Astrocyte (in vitro differentiated cells and primary cell): ENCODE results near the gene MYO15A. TPM values are rescaled to one million over a fixed set of nuclear protein-coding genes. Genes with fewer than 3 reads are reported as not detected.

ENCODE experiments used
- DNase-seq: peaks from one replicate; pipeline ENCODE4 v3.0.0-alpha.2; 2010; ENCODE audit warnings: low read depth
- FAIRE-seq: peaks from 2 replicates; lab custom pipeline; 2011; peaks lifted over from hg19 to GRCh38; lab: Jason Lieb, UNC
- H2AFZ ChIP-seq: 2 replicates; pipeline ENCODE4 v1.6.0; 2012; ENCODE audit warnings: low read depth, low read length, inconsistent platforms
- H3K27ac ChIP-seq: 2 replicates; pipeline ENCODE4 v1.5.1; 2011; ENCODE audit warnings: low read depth, low read length, inconsistent platforms
- H3K27me3 ChIP-seq: 2 replicates; pipeline ENCODE4 v1.6.0; 2011; ENCODE audit warnings: low read length, inconsistent platforms; ENCODE audit not compliant: insufficient read depth
- H3K36me3 ChIP-seq: 2 replicates; pipeline ENCODE4 v1.5.1; 2011; ENCODE audit warnings: low read length, inconsistent platforms; ENCODE audit not compliant: insufficient read depth
- H3K4me1 ChIP-seq: 2 replicates; pipeline ENCODE4 v1.5.1; 2011; ENCODE audit warnings: low read length, inconsistent platforms; ENCODE audit not compliant: insufficient read depth
- H3K4me2 ChIP-seq: 2 replicates; pipeline ENCODE4 v1.6.0; 2012; ENCODE audit warnings: low read length, inconsistent platforms
- H3K4me3 ChIP-seq: 2 replicates; pipeline ENCODE4 v1.5.1; 2011; ENCODE audit warnings: low read depth, mild to moderate bottlenecking, low read length, inconsistent platforms; ENCODE audit not compliant: insufficient read depth
- H3K79me2 ChIP-seq: 2 replicates; pipeline ENCODE4 v1.6.0; 2012; ENCODE audit warnings: mild to moderate bottlenecking, low read length, inconsistent platforms; ENCODE audit not compliant: insufficient read depth
- H3K9ac ChIP-seq: 2 replicates; pipeline ENCODE4 v1.6.0; 2012; ENCODE audit warnings: mild to moderate bottlenecking, low read length, inconsistent platforms
- H3K9me3 ChIP-seq: 2 replicates; pipeline ENCODE4 v1.5.1; 2012; ENCODE audit warnings: low read depth, mild to moderate bottlenecking, low read length, inconsistent platforms; ENCODE audit not compliant: insufficient read depth
- H4K20me1 ChIP-seq: 2 replicates; pipeline ENCODE4 v1.6.0; 2012; ENCODE audit warnings: low read length, inconsistent platforms; ENCODE audit not compliant: insufficient read depth
- H3K27ac Mint-ChIP-seq: one replicate; pipeline ENCODE4 v1.8.0; 2021; ENCODE audit warnings: mild to moderate bottlenecking, mixed read lengths; ENCODE audit not compliant: unreplicated experiment
- H3K27me3 Mint-ChIP-seq: one replicate; pipeline ENCODE4 v1.8.0; 2021; ENCODE audit warnings: low read depth, mixed read lengths; ENCODE audit not compliant: unreplicated experiment
- H3K36me3 Mint-ChIP-seq: one replicate; pipeline ENCODE4 v1.8.0; 2021; ENCODE audit warnings: low read depth, mixed read lengths; ENCODE audit not compliant: unreplicated experiment
- H3K4me1 Mint-ChIP-seq: one replicate; pipeline ENCODE4 v1.8.0; 2021; ENCODE audit warnings: low read depth, mixed read lengths; ENCODE audit not compliant: unreplicated experiment
- H3K4me3 Mint-ChIP-seq: one replicate; pipeline ENCODE4 v1.8.0; 2021; ENCODE audit warnings: mild to moderate bottlenecking, moderate library complexity, mixed read lengths; ENCODE audit not compliant: unreplicated experiment
- H3K9me3 Mint-ChIP-seq: one replicate; pipeline ENCODE4 v1.8.0; 2021; ENCODE audit warnings: mild to moderate bottlenecking, mixed read lengths; ENCODE audit not compliant: unreplicated experiment
- CTCF ChIP-seq: IDR thresholded peaks from 2 replicates; pipeline ENCODE4 v1.5.1; 2011; ENCODE audit warnings: low read depth, mild to moderate bottlenecking, inconsistent platforms, low read length, moderate library complexity; ENCODE audit not compliant: insufficient read depth
- EZH2 ChIP-seq: IDR thresholded peaks from 2 replicates; pipeline ENCODE4 v1.6.1; 2012; ENCODE audit warnings: mild to moderate bottlenecking, low read length, inconsistent platforms; ENCODE audit not compliant: insufficient read depth
- total RNA-seq: library from RNA; stranded (reverse); gene quantifications from 2 replicates; pipeline ENCODE4 v1.2.1, GENCODE V29; 2021

MYO15A gene
- total RNA-seq, 1 donor from 2014 or later = 0.32 TPM

- no peak overlapping the region for H3K4me3 Mint-ChIP-seq
- Histone ChIP-seq H4K20me1 (peaks cover 93% of the 10 kb centered on the region), H3K4me2 (no peak overlapping the region), H3K36me3 (peaks cover 11% of the 10 kb centered on the region), H2AFZ (no peak overlapping the region), H3K79me2 (peaks cover 98% of the 10 kb centered on the region), H3K9me3 (no peaks in the 10 kb centered on the region), H3K4me3 (no peak overlapping the region), H3K9ac (no peak overlapping the region), H3K27ac (no peak overlapping the region), H3K4me1 (peaks cover 35% of the 10 kb centered on the region), H3K27me3 (no peaks in the 10 kb centered on the region)
- FAIRE-seq = no peak
- no peaks in the 10 kb centered on the region for H3K27me3 Mint-ChIP-seq
- no peak for DNase-seq
- peaks cover 41% of the 10 kb centered on the region for H3K4me1 Mint-ChIP-seq
- H3K36me3 Mint-ChIP-seq = peaks cover 14% of the 10 kb centered on the region
- H3K27ac Mint-ChIP-seq = no peak overlapping the region
- no peaks in the 10 kb centered on the region for H3K9me3 Mint-ChIP-seq
- TF ChIP-seq CTCF (no peak), EZH2 (no peak)
Observed at GRCh38 chr17:18190628-18191235, 82.2 kb downstream of the MYO15A start.

GRCh38 chr17:18191236-18191667, 82.7 kb downstream of the MYO15A start:
- FAIRE-seq (no peak), DNase-seq (no peak)
- Histone ChIP-seq H3K4me3 (no peak overlapping the region), H4K20me1 (peaks cover 92% of the 10 kb centered on the region), H2AFZ (no peak overlapping the region), H3K4me1 (peaks cover 30% of the 10 kb centered on the region), H3K9ac (no peak overlapping the region), H3K27ac (no peak overlapping the region), H3K36me3 (peaks cover 16% of the 10 kb centered on the region), H3K4me2 (no peak overlapping the region), H3K27me3 (no peaks in the 10 kb centered on the region), H3K79me2 (peaks cover 97% of the 10 kb centered on the region), H3K9me3 (no peaks in the 10 kb centered on the region)
- H3K27ac Mint-ChIP-seq = no peak overlapping the region
- no peak overlapping the region for H3K4me3 Mint-ChIP-seq
- peaks cover 13% of the 10 kb centered on the region for H3K36me3 Mint-ChIP-seq
- H3K4me1 Mint-ChIP-seq = peaks cover 37% of the 10 kb centered on the region
- no peak for TF ChIP-seq CTCF
- no peak for TF ChIP-seq EZH2
- H3K27me3 Mint-ChIP-seq = no peaks in the 10 kb centered on the region
- no peaks in the 10 kb centered on the region for H3K9me3 Mint-ChIP-seq

- no peak overlapping the region for H3K27ac Mint-ChIP-seq
- no peaks in the 10 kb centered on the region for H3K9me3 Mint-ChIP-seq
- Histone ChIP-seq H3K79me2 (peaks cover 97% of the 10 kb centered on the region), H3K4me3 (no peak overlapping the region), H3K4me2 (no peak overlapping the region), H3K9ac (no peak overlapping the region), H3K27me3 (no peaks in the 10 kb centered on the region), H2AFZ (no peak overlapping the region), H3K9me3 (no peaks in the 10 kb centered on the region), H3K27ac (no peak overlapping the region), H3K4me1 (peaks cover 22% of the 10 kb centered on the region), H3K36me3 (peaks cover 21% of the 10 kb centered on the region), H4K20me1 (peaks cover 92% of the 10 kb centered on the region)
- TF ChIP-seq EZH2 (no peak), CTCF (peak; percentile 17)
- H3K4me3 Mint-ChIP-seq = no peak overlapping the region
- no peaks in the 10 kb centered on the region for H3K27me3 Mint-ChIP-seq
- FAIRE-seq = no peak
- H3K4me1 Mint-ChIP-seq = peaks cover 31% of the 10 kb centered on the region
- peaks cover 11% of the 10 kb centered on the region for H3K36me3 Mint-ChIP-seq
- no peak for DNase-seq
Observed at GRCh38 chr17:18191967-18192366, 83.4 kb downstream of the MYO15A start.
